Skeletal muscle satellite cell (primary cell): Measurements from ENCODE around the gene NFIB.

Source experiments
- H3K27me3 ChIP-seq: 2 replicates; pipeline ENCODE4 v1.7.0; 2013; ENCODE audit warnings: low read length; ENCODE audit not compliant: control insufficient read depth, insufficient read depth
- H3K36me3 ChIP-seq: 2 replicates; pipeline ENCODE4 v1.7.0; 2013; ENCODE audit warnings: mild to moderate bottlenecking, control low read depth, low read length; ENCODE audit not compliant: insufficient read depth
- H3K4me1 ChIP-seq: 2 replicates; pipeline ENCODE4 v1.7.0; 2013; ENCODE audit warnings: low read length; ENCODE audit not compliant: control insufficient read depth, insufficient read depth
- H3K4me2 ChIP-seq: 2 replicates; pipeline ENCODE4 v1.7.0; 2013; ENCODE audit warnings: mild to moderate bottlenecking, low read length
- H3K4me3 ChIP-seq: 2 replicates; pipeline ENCODE4 v1.7.0; 2013; ENCODE audit warnings: low read length
- H3K9ac ChIP-seq: 2 replicates; pipeline ENCODE4 v1.7.0; 2013; ENCODE audit warnings: mild to moderate bottlenecking, low read depth, low read length, moderate library complexity
- H3K9me3 ChIP-seq: replicated peaks from 2 replicates; pipeline ENCODE4 v1.7.0; 2013; ENCODE audit warnings: mild to moderate bottlenecking, control low read depth, low read length

Gene NFIB

DNA sequence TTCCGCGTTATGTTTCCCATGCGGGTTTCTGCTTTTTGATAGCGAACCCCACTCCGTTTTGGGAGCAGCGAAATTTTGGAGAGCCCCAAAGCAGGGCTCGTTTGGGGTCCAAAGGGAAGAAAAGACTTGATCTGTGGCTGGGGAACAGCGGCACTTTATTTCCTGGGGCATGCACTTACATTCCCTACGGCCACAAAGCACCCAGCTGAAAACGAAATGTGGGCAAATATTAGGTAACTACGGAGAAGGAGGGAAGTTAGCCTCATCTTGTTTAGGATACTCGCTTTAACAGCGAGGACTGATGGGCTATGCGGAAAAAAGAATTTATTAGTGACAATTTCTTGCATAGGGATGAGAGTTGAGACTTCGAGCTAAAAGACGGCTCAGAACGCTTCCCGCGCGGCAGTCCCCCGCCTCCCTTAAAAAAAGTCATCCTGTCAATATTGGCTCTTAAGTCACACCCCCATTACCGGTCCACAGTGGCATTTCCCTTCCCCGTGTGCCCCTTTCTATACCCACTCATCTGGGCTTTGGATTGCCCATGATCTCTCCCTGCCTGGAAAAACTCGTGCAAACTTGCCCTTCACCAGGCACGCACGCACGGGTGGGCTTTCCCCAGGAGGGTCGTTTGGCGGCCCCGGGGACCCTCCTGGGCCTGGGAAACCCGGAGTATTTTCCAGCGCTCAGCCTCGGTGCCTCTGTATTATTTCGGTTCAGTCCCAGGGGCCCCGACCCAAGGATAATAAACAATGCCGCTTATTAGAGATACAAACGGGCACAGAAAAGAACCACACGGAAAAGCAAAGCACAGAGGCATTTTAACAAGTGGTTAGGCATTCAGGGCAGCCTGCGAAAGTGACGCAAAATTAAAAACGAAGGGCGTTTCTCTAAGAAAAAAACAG, 35.8 kb upstream of the NFIB start:
- H3K4me2 ChIP-seq = no peak overlapping the region
- no peaks in the 10 kb centered on the region for H3K36me3 ChIP-seq
- H3K4me1 ChIP-seq = peaks cover 23% of the 10 kb centered on the region
- no peak overlapping the region for H3K4me3 ChIP-seq
- H3K9ac ChIP-seq = no peak overlapping the region
- no peaks in the 10 kb centered on the region for H3K9me3 ChIP-seq
- peaks cover 82% of the 10 kb centered on the region for H3K27me3 ChIP-seq

DNA sequence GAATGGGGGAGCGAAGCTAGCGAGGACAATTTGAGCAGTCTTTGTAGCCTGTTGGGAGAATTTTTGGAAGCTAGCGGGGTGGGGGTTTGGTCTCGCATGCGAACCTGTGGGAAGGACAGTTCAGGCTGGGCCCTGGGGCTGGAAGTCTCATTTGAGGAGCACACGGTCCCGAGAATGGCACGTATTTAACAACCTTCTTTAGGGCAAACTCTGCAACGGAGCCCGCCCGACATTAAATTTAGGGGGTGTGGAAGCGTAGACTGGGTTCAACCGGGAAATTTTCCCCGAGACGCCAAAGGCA, 35.2 kb upstream of the NFIB start:
- no peak overlapping the region for H3K9ac ChIP-seq
- peaks cover 23% of the 10 kb centered on the region for H3K4me1 ChIP-seq
- no peaks in the 10 kb centered on the region for H3K9me3 ChIP-seq
- H3K27me3 ChIP-seq = peaks cover 82% of the 10 kb centered on the region
- no peak overlapping the region for H3K4me3 ChIP-seq
- H3K36me3 ChIP-seq = no peaks in the 10 kb centered on the region
- no peak overlapping the region for H3K4me2 ChIP-seq

GRCh38 chr9:14348373-14349145, 34.6 kb upstream of the NFIB start:
- Histone ChIP-seq H3K9ac (no peak overlapping the region), H3K4me3 (peak overlapping the region; percentile 71), H3K9me3 (no peaks in the 10 kb centered on the region), H3K36me3 (no peaks in the 10 kb centered on the region), H3K27me3 (peaks cover 82% of the 10 kb centered on the region), H3K4me2 (peak overlapping the region; percentile 98), H3K4me1 (peaks cover 23% of the 10 kb centered on the region)

DNA sequence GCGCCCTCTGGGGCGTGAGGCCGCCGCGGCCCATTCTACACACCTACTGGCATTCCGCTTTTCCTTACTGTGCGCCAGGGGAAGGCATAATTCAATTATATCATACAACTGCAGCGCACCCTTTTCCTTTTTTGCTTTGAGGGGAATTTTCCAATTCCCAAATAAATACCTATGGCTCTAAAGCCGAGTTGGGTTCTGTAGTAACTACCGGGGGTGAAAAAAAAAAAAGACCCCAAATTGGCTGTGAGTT, 34.1 kb upstream of the NFIB start:
- H3K4me3 ChIP-seq = peak overlapping the region; percentile 71

DNA sequence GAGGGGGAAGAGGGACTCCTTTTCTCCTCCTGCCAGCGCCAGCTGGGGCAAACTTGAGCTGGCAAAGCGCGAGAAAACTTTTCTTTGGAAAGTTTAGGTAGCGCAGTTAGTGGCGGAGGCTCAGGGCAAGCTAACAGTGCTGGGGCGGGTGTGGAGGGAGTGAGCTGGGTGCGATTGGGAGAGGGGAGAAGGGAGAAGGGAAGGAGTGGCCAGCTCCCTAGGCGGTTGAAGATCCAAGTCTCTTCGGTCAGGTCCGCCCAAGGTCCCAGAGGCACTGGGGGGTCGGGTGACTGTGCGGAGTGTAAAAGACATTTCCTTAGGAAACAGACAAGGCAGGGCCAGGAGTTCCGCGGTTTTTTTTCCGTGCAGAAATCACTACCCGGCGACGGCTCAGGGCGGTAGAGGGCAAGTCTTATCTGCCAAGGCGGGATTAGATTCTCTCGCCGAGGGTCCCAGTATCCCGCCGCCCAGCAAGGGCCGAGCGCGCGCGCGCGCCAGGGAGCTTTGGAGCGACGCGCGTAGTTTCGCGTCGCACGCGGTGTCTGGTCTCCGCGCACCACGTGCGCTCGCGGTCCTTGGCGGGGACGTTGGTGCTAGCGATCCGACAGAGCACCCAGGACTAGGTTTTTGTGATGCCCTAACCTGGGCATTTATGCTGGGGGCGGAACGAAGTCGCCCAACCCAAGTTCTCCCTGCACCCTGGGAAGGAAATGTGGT, 33.6 kb upstream of the NFIB start:
- Histone ChIP-seq H3K4me1 (peaks cover 23% of the 10 kb centered on the region), H3K9ac (peak overlapping the region; percentile 10), H3K27me3 (peaks cover 88% of the 10 kb centered on the region), H3K4me2 (peak overlapping the region; percentile 98), H3K9me3 (no peaks in the 10 kb centered on the region), H3K36me3 (no peaks in the 10 kb centered on the region), H3K4me3 (peak overlapping the region; percentile 71)

More for the DNA sequence above, 34.1 kb upstream of the NFIB start:
- Histone ChIP-seq H3K9me3 (no peaks in the 10 kb centered on the region), H3K27me3 (peaks cover 87% of the 10 kb centered on the region), H3K9ac (no peak overlapping the region), H3K4me1 (peaks cover 23% of the 10 kb centered on the region), H3K36me3 (no peaks in the 10 kb centered on the region), H3K4me2 (peak overlapping the region; percentile 98)

- Histone ChIP-seq H3K9ac (no peak overlapping the region), H3K36me3 (no peaks in the 10 kb centered on the region)
Observed at GRCh38 chr9:14346811-14347405, 33.0 kb upstream of the NFIB start.

GRCh38 chr9:14346231-14346791, 32.4 kb upstream of the NFIB start:
- Histone ChIP-seq H3K36me3 (no peaks in the 10 kb centered on the region), H3K27me3 (peaks cover 92% of the 10 kb centered on the region), H3K9ac (no peak overlapping the region)

More at GRCh38 chr9:14346811-14347405, 33.0 kb upstream of the NFIB start:
- Histone ChIP-seq H3K27me3 (peaks cover 90% of the 10 kb centered on the region), H3K4me1 (peaks cover 23% of the 10 kb centered on the region), H3K4me2 (peak overlapping the region; percentile 98), H3K4me3 (peak overlapping the region; percentile 71), H3K9me3 (no peaks in the 10 kb centered on the region)

GRCh38 chr9:14345354-14346230, 31.7 kb upstream of the NFIB start:
- peaks cover 16% of the 10 kb centered on the region for H3K4me1 ChIP-seq
- H3K9me3 ChIP-seq = no peaks in the 10 kb centered on the region
- peaks cover 96% of the 10 kb centered on the region for H3K27me3 ChIP-seq
- no peak overlapping the region for H3K4me3 ChIP-seq
- H3K4me2 ChIP-seq = no peak overlapping the region
- H3K9ac ChIP-seq = no peak overlapping the region
- no peaks in the 10 kb centered on the region for H3K36me3 ChIP-seq

More at GRCh38 chr9:14346231-14346791, 32.4 kb upstream of the NFIB start:
- Histone ChIP-seq H3K9me3 (no peaks in the 10 kb centered on the region), H3K4me2 (peak overlapping the region; percentile 98), H3K4me1 (peaks cover 22% of the 10 kb centered on the region), H3K4me3 (no peak overlapping the region)

DNA sequence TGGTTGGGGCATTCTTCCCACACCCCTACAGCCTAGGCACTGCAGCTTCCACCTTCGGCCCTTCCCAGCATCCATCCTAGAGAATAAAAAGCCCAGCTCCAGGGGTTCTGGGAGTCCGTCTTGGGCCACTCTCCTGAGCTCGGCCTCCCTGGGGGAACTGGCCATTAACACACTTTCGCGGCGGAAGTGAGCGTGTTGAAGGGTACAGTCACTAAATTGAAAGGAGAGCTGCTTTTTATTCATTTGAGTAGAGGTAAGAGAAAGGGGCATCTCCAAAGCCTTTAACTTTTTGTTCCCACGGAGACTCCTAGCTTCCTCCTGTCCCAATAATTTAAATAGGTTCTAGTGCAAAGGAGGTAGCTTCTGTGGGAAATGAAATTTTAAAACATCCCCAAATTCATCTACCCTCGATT, 31.0 kb upstream of the NFIB start:
- Histone ChIP-seq H3K4me3 (no peak overlapping the region), H3K27me3 (peaks cover 99% of the 10 kb centered on the region)

DNA sequence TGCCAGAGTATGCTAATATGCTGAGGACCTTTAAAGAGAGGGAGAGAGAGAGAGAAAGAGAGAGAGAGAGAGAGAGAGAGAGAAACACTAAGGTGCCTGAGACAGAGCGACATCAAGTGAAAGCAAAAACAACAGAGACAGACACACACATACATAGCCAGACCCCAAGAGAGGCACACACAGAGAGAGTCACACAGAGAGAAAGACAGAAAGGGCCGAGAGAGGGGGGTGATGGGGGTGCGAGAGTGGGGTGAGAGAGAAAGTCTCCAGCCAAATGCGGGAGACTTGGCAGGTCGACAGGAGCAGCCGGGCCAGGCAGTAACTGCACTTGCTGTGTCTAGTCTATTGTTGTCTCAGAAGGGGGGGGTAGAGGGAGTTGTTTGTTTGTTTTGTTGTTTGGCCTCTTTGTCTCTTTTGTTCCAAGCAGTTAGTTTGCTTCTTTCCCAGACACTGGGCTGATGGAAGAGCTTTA, 30.1 kb upstream of the NFIB start:
- Histone ChIP-seq H3K4me2 (peak overlapping the region; percentile 64), H3K9me3 (no peaks in the 10 kb centered on the region), H3K36me3 (no peaks in the 10 kb centered on the region), H3K4me1 (peaks cover 16% of the 10 kb centered on the region), H3K4me3 (peak overlapping the region; percentile 47), H3K9ac (no peak overlapping the region), H3K27me3 (peaks cover 100% of the 10 kb centered on the region)

More for the DNA sequence above, 31.0 kb upstream of the NFIB start:
- Histone ChIP-seq H3K4me1 (peaks cover 16% of the 10 kb centered on the region), H3K4me2 (no peak overlapping the region), H3K9ac (no peak overlapping the region), H3K36me3 (no peaks in the 10 kb centered on the region), H3K9me3 (no peaks in the 10 kb centered on the region)
